Ramos (cell line): Measurements from ENCODE around the gene ZNF407.

ENCODE experiments used
- in situ Hi-C: fragments of 300-500 bp; cut with MboI; formaldehyde crosslinking; loops from one replicate; pipeline ENCODE4 v1.14.3; 2022; ENCODE audit warnings: low sequenced_read_pairs; ENCODE audit not compliant: unreplicated experiment

Gene ZNF407

DNA sequence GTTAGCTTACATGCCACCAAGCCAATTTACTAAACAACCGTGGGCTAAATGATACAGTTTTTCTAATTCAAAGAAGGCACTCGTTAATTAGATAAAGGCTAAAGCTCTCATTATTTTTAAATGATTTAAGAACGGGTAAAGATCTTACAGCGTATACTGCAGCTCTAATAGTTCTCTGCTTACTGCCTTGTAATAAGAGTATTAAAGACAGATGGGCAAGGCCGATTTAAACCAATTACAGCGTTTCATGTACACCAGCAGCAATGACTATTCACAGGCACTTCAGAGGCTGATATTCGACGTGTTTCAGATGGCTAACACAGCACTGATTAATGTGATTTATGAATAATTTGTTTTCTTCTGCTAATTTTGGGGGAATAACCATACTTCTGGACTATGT, 259.3 kb downstream of the ZNF407 start:
- in situ Hi-C loops, result no loop called here

- in situ Hi-C loops, result no loop called here
These were observed 260.2 kb downstream of the ZNF407 start for GRCh38 chr18:74857901-74858300.

GRCh38 chr18:74861154-74861553, 263.5 kb downstream of the ZNF407 start:
- in situ Hi-C loops, result no loop called here

- in situ Hi-C loops, result no loop called here
These were observed 264.4 kb downstream of the ZNF407 start for GRCh38 chr18:74862094-74862493.

DNA sequence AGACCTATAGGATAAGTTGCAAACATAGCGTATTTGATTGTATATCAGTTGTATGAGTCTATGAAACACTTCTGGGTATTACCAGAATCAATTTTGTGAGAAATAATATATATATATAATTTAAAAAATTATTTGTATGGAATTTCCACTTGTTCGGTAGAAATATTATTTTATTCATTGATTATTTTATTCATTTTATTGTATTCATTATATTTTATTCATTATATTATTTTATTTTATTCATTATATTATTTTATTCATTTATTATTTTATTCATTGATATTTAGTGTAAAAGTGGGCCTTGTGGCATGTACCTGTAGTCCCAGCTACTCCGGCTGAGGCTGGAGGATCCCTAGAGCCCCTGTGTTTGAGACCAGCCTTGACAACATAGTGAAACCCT, 268.9 kb downstream of the ZNF407 start:
- in situ Hi-C loops, result no loop called here

GRCh38 chr18:74868461-74868860, 270.8 kb downstream of the ZNF407 start:
- in situ Hi-C loops, result no loop called here

DNA sequence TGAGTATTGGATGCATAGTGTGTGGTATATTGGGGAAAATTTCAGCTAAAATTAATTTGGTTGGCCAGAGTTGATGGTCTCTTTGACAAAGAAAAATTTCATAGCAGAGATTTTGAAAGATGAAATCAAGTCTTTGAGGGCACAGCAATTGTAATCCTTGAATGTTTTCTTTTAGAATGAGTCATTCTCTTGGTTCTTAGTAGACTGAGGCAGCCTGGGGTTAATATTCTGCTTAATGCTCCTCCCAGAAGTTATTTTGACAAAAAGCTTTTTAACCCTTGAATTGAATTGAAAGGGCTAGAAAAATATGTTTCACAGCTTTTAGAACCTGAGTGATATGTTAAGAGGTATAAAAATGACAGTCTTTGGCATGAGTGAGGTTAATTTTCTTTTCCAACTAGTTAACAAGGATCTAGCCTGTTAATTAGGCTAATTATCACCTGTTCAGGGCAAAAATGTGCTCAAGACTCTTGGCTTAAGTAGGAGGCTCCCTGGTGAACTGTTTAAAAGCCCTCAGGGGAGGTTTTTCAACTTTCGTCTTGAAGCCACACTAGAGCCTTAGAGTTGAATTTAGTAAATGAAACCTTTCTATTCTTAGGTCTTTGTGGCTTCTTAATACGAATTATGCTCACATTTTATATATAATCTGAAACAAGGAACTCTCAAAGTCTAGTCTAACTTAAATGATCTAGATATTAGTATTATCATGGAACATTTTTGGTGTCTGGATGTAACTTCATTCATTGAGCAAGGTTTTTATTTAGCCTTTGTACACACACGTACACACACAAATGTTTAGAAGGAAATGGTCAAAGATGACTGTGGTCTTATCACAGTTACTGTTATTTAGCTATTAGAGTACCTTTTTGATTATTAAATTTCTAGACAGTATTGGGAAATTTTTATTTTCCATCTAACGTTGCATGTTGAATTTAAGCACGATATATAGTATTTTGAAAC, 272.5 kb downstream of the ZNF407 start:
- in situ Hi-C loops, result no loop called here

- in situ Hi-C loops, result no loop called here
These were observed 273.3 kb downstream of the ZNF407 start for GRCh38 chr18:74870950-74871349.

DNA sequence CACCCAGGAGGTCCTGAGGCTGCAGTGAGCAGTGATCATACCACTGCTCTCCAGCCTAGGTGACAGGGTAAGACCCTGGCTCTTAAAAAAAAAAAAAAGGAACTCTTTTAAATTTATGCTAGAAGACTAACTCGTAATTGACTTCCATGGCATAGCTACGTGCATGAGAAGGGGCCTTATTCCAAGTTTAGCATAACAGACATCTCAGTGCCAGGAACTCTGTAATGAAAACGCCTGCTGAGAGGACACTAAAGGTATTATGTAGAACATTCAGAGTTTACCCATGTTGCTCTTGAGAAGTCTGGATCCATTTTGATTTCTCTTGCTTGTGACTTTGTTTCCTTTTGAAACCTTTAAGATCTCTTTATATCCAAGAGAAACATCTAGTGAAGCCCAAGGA, 276.0 kb downstream of the ZNF407 start:
- in situ Hi-C loops, result no loop called here

- in situ Hi-C loops, result no loop called here
These were observed 276.7 kb downstream of the ZNF407 start for GRCh38 chr18:74874351-74874750.

DNA sequence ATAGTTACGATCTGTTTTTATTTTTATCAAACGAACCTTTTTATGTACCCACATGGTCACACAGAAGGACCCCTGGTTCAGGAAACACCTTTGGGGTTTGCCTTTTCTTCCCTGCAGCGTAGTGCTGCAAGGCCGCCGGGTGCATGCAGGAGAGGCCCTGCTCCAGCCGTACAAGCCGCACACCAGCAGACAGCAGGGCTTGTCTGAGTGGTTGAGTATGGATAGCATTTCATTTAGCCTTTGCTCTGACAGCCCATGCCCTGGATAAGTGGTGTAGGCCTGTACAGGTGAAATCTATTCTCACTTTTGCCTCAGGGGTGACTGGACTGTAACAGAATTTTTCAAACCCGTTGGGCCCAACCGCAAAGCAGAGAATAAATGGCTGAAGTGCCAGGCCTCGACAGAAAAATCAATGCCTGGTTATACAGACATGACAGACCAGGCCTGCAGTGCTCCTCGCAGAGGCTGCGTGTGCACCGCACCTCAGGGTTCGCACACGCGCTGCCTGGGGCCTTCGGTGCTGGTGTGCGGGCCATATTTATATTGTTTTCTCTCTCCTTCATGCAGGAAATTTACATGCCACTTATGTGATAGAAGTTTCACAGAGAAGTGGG, 279.1 kb downstream of the ZNF407 start:
- in situ Hi-C loops, result no loop called here

- in situ Hi-C loops, result no loop called here
These were observed 280.6 kb downstream of the ZNF407 start for GRCh38 chr18:74878267-74878666.

GRCh38 chr18:74880706-74881278, 283.1 kb downstream of the ZNF407 start:
- in situ Hi-C loops, result no loop called here

DNA sequence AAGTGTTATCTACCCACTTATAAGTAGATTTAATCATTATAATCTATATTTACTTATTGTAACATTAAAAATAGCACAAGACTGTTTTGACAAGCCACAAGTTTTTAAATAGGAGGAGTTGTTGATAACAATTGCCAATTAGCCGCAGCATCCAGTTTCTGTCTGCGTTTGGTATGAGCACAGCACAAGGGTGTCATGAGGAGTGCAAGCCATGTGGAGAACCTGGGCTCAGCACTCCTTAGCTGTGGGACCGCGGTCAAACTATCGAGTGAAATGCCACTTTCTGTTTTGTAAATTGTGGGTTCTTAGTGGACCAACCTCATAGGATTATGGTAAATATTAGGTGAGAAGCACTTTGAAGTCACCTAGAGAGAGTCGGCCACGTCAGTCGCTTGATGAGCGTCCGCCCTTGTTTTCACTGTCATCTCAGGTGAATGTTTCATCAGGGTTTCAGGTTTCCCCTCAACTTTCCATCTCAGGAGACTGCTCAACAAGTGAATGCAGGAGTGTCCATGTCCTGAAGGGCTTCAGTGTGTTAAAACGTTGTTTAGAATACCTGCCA, 294.5 kb downstream of the ZNF407 start:
- in situ Hi-C loops, result no loop called here

DNA sequence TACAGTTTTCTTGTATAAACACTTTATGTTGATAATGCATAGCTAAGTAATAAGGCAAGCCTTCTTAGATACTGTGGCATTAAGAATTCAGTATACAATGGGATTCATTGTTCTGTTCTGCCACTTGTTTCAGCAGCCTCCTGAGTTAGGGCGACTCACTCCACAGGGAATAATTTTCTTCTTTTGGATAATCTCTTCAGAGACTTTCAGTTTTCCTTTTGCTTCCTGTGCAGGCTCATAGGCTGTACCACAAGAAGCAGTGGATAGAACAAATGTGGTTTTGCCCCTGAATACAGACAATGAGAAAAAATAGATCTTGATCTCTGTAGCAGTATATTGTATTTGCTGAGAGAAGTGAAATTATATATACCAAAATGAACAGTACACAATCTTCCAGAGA, 298.0 kb downstream of the ZNF407 start:
- in situ Hi-C loops, result no loop called here

GRCh38 chr18:74896390-74896991, 298.8 kb downstream of the ZNF407 start:
- in situ Hi-C loops, result no loop called here

DNA sequence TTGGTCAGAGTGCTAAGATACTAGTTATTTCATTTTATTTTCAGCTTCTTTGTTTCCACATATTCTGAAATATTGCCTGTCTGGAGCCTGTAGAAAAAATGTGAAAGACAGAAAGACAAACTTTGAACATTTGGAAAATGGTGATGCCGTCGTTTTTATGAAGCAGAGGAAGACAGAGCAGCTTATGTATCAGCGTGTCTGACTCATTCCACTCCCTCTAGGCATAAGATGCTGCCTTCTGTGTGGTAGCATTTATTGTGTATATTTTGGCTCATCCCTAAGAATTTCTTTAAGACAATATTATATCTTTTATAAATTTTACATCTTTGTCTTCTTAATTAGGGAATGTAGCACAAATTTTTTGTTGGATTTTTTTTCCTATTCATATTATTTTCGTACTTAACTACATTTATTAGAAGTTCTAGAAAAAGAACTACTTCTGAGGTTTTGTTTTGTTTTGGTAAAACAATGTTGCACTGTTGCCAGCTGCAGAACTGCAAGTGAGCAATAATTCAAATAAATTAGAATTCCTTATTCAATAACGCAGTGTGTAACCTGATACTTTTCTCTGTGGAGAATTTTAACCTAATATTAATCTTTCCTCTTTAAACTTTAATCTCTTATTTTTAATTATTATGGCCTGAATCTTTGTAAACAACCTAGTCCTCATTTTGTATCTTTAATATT, 300.4 kb downstream of the ZNF407 start:
- in situ Hi-C loops, result no loop called here

GRCh38 chr18:74898965-74899364, 301.3 kb downstream of the ZNF407 start:
- in situ Hi-C loops, result no loop called here

GRCh38 chr18:74899554-74899953, 301.9 kb downstream of the ZNF407 start:
- in situ Hi-C loops, result no loop called here
